Measurements from ENCODE around the gene DLGAP5. TPM values are rescaled to one million over a fixed set of nuclear protein-coding genes. Genes with fewer than 3 reads are reported as not detected.

DLGAP5 gene
- total and polyA plus RNA-seq, 2 of the 13 experiments (the other 11 are each of a cell fraction or from before 2014, with no cell fraction given) = 7.7 to 55.8 TPM

DNA sequence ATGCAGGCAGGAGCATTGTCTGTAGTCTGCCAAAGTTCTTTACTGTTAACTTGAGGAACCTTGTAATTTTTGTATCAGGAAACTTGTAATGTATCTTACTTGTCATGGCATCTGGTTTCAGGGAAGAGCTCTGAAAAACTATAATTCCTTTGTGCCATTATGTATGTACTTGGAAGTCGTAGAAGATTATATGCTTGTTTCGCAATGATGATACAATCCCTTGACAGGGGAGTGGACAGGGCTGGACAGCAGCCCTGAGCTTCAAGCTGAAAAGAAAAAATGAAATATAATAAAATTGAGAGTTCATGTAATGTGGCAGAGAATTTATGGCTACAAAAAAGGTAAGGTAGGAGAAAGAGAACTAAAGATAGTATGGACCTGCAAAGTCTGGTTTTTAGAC is 7.4 kb upstream of the DLGAP5 start:
- POLR2A ChIA-PET = no interaction called here

More for the DNA sequence above, 7.4 kb upstream of the DLGAP5 start:
- ATAC-seq = no peak
- no peaks in the 10 kb centered on the region for H4K20me1 ChIP-seq (ENCODE audit: insufficient read depth, low read length)
- H3K4me2 ChIP-seq (ENCODE audit: low read depth, low read length) = no peak overlapping the region
- no peak for FAIRE-seq
- WGBS (ENCODE audit: low lambda C conversion rate) = 20% methylated on average over 2 of the region's 2 CpGs
- H3K9ac ChIP-seq (ENCODE audit: insufficient read depth, low read depth, low read length) = no peak overlapping the region
- no peak for DNase-seq (ENCODE audit: low spot score)
- no peak overlapping the region for H2AFZ ChIP-seq (ENCODE audit: low read length)
- H3K79me2 ChIP-seq (ENCODE audit: insufficient read depth, low read length) = no peaks in the 10 kb centered on the region
- H3K36me3 ChIP-seq (replicated peaks in 1 of 2; ENCODE audit: control insufficient read depth in 1 of 2, insufficient read depth in 2 of 2, low read length in 2 of 2) = no peaks in the 10 kb centered on the region
- BruUV-seq (replicated peaks) = no TSS peak
- no peaks in the 10 kb centered on the region for H3K9me3 ChIP-seq (ENCODE audit: low read length)
- no peaks in the 10 kb centered on the region for H3K27me3 ChIP-seq (ENCODE audit: control insufficient read depth in 1 of 2, insufficient read depth in 2 of 2, low read length in 2 of 2)
- intact Hi-C loops (cut with micrococcal nuclease; ENCODE audit: unreplicated experiment) = no loop called here
- H3K4me3 ChIP-seq (replicated peaks in 1 of 3; ENCODE audit: insufficient read depth in 1 of 3, low read depth in 2 of 3, low read length in 3 of 3) = no peak overlapping the region
- no peak for TF ChIP-seq KDM1A (CRISPR knock-in tag; IDR thresholded peaks at IDR 0.05)
- TF ChIP-seq MBNL3 (CRISPR knock-in tag; conservative IDR thresholded peaks at IDR 0.05) = no peak
- no peak for TF ChIP-seq ELK4 (CRISPR knock-in tag; IDR thresholded peaks at IDR 0.05; ENCODE audit: borderline replicate concordance)
- no peak for TF ChIP-seq IKZF1 (IDR thresholded peaks at IDR 0.05)
- TF ChIP-seq, protein P1, sequence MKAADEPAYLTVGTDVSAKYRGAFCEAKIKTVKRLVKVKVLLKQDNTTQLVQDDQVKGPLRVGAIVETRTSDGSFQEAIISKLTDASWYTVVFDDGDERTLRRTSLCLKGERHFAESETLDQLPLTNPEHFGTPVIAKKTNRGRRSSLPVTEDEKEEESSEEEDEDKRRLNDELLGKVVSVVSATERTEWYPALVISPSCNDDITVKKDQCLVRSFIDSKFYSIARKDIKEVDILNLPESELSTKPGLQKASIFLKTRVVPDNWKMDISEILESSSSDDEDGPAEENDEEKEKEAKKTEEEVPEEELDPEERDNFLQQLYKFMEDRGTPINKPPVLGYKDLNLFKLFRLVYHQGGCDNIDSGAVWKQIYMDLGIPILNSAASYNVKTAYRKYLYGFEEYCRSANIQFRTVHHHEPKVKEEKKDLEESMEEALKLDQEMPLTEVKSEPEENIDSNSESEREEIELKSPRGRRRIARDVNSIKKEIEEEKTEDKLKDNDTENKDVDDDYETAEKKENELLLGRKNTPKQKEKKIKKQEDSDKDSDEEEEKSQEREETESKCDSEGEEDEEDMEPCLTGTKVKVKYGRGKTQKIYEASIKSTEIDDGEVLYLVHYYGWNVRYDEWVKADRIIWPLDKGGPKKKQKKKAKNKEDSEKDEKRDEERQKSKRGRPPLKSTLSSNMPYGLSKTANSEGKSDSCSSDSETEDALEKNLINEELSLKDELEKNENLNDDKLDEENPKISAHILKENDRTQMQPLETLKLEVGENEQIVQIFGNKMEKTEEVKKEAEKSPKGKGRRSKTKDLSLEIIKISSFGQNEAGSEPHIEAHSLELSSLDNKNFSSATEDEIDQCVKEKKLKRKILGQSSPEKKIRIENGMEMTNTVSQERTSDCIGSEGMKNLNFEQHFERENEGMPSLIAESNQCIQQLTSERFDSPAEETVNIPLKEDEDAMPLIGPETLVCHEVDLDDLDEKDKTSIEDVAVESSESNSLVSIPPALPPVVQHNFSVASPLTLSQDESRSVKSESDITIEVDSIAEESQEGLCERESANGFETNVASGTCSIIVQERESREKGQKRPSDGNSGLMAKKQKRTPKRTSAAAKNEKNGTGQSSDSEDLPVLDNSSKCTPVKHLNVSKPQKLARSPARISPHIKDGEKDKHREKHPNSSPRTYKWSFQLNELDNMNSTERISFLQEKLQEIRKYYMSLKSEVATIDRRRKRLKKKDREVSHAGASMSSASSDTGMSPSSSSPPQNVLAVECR (CRISPR knock-in tag; IDR thresholded peaks at IDR 0.05; ENCODE audit: borderline replicate concordance) = no peak
- TF ChIP-seq ZNF773 (CRISPR knock-in tag; IDR thresholded peaks at IDR 0.05; ENCODE audit: borderline replicate concordance) = no peak
- TF ChIP-seq ZNF274 (CRISPR knock-in tag; IDR thresholded peaks at IDR 0.05) = no peak
- TF ChIP-seq MTF2 (CRISPR knock-in tag; IDR thresholded peaks at IDR 0.05; ENCODE audit: borderline replicate concordance) = no peak
- no peak for TF ChIP-seq ZNF256 (CRISPR knock-in tag; conservative IDR thresholded peaks at IDR 0.05)
- no peak for TF ChIP-seq ZBTB3 (CRISPR knock-in tag; IDR thresholded peaks at IDR 0.05; ENCODE audit: borderline replicate concordance, low read depth)
- 0 out of 4 replicates have a peak, but pooled peaks of 1 of the 2 experiments have one; percentile 47 for TF ChIP-seq REST (IDR thresholded peaks at IDR 0.05; ENCODE audit: borderline replicate concordance in 1 of 2, low read depth in 1 of 2, low read length in 2 of 2)
- TF ChIP-seq ZNF556 (CRISPR knock-in tag; IDR thresholded peaks at IDR 0.05; ENCODE audit: borderline replicate concordance) = no peak
- TF ChIP-seq NKX3-1 (CRISPR knock-in tag; IDR thresholded peaks at IDR 0.05) = no peak
- peak; percentile 61; the same call in 1 of the 2 replicates for TF ChIP-seq CEBPB (IDR thresholded peaks at IDR 0.05; ENCODE audit: borderline replicate concordance, low read depth, low read length)
- TF ChIP-seq PHB2 (IDR thresholded peaks at IDR 0.05; ENCODE audit: partially characterized antibody) = no peak
- peaks cover 23% of the 10 kb centered on the region for H3K4me1 ChIP-seq (ENCODE audit: insufficient read depth, low read length)
- CTCF ChIA-PET (ENCODE audit: low intra/inter-chr PET ratio, low total read pairs) = no interaction called here
- H3K27ac ChIP-seq (ENCODE audit: extremely low read length, insufficient read depth, low read length) = no peak overlapping the region
- in situ Hi-C loops (cut with HindIII; ENCODE audit: extremely low pct_ligation_motif_present, low pct_unique_long_range_greater_than_20kb) = no loop called here
